GM12874 (cell line): ENCODE results near the gene SEMA6A.

Experiments used
- TF ChIP-seq, protein P1 (sequence below): IDR thresholded peaks from 2 replicates; pipeline ENCODE4 v1.5.1; 2011; ENCODE audit warnings: low read depth, mild to moderate bottlenecking, control low read depth, low read length, moderate library complexity; ENCODE audit not compliant: insufficient read depth

Gene SEMA6A

DNA sequence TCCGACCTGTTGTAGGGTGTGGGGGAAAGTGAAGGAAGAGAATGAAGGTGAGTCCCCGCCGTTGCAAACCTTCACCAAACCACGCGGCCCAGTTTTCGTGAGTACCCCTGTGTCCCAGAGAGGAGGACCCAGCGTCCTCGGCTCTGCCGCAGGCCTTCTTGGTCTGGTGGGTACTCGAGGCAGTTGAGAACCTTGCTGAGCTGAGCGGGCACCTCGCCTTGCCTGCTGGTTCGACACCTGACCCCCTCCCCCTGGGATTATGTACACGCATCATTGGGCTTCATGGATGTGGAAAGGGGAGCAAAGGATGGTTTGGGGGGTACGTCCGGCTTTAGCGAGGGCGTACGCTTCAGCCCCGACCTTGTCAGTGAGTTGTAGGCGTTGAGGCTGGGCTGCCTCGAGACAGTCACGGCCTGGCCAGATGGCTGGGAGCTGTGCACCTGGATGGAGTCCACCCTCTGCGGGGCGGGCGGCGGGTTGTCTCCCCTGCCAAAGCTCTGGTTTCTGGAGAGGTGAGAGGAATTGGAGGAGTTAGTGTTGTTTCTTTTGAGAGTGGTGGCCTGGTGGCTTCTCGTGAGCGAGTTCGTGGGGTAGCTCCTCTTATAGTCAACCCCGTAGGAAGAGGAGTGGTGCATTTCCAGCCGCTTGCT is 128.1 kb downstream of the SEMA6A start:
- TF ChIP-seq, protein P1, sequence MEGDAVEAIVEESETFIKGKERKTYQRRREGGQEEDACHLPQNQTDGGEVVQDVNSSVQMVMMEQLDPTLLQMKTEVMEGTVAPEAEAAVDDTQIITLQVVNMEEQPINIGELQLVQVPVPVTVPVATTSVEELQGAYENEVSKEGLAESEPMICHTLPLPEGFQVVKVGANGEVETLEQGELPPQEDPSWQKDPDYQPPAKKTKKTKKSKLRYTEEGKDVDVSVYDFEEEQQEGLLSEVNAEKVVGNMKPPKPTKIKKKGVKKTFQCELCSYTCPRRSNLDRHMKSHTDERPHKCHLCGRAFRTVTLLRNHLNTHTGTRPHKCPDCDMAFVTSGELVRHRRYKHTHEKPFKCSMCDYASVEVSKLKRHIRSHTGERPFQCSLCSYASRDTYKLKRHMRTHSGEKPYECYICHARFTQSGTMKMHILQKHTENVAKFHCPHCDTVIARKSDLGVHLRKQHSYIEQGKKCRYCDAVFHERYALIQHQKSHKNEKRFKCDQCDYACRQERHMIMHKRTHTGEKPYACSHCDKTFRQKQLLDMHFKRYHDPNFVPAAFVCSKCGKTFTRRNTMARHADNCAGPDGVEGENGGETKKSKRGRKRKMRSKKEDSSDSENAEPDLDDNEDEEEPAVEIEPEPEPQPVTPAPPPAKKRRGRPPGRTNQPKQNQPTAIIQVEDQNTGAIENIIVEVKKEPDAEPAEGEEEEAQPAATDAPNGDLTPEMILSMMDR: no peak

DNA sequence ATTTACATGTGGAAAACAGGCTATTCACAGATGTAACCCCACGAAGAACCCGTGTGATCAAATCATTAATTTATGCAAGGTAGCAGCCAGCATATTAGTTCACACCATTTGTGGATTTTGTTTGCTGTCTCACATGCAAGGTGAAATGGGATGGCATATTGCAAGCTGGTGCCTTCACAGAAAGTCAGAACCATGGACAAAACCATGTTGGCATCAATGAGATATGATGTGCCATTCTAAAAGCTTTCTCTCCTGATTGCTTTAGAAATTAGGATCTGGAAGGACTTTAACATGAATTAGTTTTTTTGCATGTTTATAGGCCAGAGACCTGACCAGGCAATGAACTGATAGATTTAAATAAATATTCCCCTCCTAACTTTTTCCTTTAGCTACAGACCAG is 129.3 kb downstream of the SEMA6A start:
- TF ChIP-seq, protein P1: no peak

DNA sequence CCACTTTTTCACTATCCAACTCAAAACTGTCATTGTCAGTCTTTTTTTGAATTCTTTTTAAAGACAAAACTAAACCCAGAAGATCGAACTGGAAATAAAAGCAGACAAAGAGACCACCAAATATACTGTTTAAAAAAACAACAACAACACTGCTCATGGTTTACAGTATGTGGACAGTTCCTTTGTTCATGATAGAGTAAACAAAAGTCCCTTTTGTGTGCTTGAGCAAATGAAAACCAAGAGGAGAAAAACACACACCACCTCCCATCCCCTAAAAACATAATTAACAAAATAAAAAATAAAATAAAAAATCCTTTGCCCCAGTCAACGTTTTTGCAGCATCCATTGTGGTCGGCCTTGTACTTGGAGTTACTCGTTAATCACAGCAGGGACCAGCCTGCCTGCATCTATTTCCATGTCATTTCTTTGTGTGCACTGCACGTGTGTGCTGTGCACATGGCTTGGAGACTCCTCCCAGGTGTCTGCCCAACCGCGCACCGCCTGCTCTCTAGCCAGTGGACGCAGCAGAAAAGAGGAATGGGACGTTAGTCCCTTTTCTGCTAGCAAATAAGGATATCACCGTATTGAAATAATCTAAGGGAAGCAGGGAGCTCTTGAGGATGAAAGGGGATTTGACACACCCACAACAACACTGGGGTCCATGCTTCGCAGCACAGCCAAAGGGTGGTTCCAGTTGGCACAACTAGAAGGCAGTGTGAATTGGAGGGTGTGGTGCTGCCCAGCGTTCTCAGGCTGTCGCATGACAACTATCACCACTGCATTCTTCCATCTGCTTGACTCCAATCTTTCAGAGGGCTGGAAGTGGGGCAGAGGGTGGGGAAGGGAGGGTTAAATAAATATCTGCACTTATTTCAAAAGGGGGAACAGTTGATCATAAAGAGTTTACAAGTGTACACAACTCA is 130.0 kb downstream of the SEMA6A start:
- TF ChIP-seq, protein P1: no peak

DNA sequence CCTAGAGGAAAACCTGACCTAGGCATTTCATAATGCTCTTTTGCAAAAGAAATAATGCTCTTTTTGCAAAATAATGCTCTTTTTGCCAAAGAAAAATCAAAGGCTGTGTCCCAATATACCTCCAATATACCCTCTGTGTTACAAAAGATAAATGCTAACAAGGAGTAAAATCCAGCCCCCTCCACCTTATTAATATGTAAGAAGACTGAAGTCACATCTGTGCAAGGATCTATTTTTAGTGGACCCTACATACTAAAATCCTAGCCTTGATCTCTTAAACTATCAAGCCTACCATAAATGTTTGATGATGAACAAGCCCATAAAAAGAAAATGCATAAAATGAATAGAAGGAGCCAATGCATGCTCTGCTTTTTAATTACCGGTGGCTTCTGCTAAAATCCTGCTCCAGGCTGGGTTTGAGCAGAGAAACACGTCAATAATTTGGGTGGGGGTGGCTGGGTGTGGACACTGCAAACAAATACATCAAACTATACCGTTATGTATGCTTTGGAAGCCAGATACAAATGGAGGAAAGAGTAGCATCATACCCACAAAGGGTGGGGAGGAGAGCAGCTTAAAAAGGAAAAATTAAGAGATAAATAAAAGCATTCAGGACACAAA is 131.6 kb downstream of the SEMA6A start:
- TF ChIP-seq, protein P1: no peak

DNA sequence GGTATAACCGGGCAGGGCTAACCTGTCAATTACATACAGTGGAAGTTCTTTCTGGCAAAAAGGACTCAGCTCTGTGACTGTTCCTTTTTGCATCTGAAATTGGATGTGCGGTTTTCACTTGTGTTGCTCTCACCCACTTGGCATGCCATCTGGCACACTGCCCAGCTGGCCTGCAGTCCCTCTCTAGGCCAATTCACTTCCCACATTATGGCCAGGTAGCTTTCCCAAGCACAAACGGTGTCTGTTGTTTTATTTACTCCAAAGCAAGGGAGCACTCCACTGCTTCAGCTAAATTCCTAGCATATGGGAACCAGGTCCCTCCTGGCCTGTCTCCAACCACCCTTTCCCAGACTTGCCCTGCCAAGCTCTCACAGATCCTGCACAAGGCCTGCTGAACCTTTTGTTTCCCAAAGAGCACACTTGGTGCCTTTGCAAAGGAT is 132.5 kb downstream of the SEMA6A start:
- TF ChIP-seq, protein P1: no peak

DNA sequence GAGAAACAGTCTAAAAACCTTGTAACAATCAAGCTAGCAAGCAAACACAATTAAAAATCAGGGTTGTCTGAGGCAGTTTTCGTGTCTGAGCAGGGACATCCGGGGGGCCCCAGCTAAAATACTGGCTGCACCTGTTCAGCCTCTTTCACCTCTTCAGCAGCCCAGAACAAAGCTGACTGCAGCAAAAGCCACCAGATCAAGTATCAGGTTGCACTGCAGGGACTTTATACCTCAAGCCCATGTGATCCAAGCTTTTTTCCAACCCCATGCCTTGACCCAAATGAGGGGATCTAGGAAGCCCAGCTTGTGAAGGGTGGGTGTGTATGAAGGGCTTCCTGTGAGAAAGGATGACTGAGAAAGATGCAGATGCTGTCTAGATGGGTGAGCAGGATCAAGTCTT is 133.4 kb downstream of the SEMA6A start:
- TF ChIP-seq, protein P1: no peak

DNA sequence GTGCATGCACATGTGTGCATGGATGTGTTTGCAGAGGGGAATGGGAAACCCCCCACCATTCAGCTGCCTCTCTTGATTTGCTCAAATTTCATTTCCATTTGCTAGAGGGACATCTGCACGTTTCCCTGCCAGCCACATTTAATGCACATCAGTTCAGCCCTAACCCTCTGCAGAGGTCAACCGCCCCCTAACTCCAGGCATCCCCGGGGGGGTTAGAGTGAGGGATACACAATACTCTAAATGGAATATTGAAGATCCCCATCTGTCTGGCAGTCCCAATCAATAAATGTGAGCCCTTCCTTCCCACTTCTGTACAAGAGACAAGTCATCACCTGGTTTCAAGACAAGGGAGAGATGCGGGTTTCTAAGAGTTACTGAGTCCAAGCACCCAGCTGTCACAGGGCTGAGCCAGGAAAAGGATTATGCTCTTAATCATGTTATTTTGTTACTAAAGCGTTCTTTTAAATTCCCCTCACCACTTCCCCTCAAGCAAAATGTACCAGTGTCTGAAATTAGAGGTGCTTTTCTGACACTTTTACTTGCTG is 134.1 kb downstream of the SEMA6A start:
- TF ChIP-seq, protein P1: no peak
